Measurements from ENCODE around the gene ENOSF1.

GRCh38 chr18:673317-673716 lies 39.1 kb downstream of the ENOSF1 start:
- no peak for TF ChIP-seq POLR2A (IDR thresholded peaks at IDR 0.05)
- no peak for TF ChIP-seq EP300 (IDR thresholded peaks at IDR 0.05)
